Activated CD4-positive, CD25-positive, alpha-beta regulatory T cell treated with anti-CD3 and anti-CD28 coated beads, Interleukin-2, amount 50 U/mL, for 72 hours (primary cell): ENCODE results near the gene ULK2.
"Not testable (repeated sequence)": the region's sequence is repeated elsewhere in the genome, so short reads cannot be mapped to it uniquely, and the experiment has no call there.

Experiments used
- DNase-seq: peaks from one replicate; pipeline ENCODE4 v3.0.0; 2021

ULK2 gene

DNA sequence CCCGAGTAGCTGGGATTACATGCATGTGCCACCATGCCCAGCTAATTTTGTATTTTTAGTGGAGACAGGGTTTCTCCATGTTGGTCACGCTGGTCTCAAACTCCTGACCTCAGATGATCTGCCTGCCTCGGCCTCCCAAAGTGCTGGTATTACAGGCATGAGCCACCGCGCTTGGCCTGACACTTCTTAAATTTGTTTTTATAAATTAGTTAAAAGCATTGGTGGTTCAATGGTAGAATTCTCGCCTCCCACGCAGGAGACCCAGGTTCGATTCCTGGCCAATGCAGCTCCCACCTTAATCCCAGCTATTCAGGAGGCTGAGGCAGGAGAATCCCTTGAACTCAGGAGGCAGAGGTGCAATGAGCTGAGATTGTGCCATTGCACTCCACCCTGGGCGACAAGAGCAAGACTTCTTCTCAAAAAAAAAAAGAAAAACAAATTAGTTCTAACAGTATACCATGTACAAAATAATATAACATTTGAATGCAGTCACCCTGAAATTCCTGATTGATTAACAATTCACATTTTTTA lies 7.0 kb downstream of the ULK2 start:
- not testable (repeated sequence) for DNase-seq

DNA sequence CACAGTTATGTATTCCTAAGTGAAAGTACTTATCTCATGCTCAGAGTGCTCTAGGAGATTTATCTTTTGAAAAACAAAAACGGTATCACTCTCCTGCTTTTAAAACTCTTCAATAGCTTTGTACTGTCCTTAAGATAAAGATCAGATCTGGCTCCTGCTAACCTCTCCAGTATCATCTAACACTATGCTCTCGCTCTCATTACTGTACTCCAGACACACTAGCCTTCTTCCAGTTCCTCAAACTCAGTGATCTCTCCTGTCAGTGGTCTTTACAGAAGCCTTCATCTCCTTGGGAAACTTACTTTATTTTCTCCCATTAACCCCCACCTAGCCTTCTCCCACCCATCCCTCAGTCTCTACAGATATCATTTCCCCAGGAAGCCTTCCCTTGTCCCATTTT lies 10.1 kb downstream of the ULK2 start:
- no peak for DNase-seq

DNA sequence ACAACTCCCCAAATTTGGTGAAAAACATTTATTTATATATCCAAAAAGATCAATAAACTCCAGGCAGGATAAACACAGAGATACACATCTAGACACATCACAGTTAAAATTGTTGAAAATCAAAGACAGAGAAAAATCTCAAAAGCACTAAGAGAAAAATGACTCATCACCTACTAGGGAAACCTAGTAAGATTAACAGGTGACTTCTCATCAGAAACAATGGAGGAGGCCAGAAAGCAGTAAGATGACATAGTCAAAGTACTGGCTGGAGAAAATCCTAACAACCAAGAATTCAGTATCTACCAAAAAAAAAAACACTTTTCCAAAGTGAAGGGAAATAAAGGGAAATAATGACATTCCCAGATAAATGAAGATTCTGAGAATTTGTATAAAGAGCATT lies 33.8 kb downstream of the ULK2 start:
- no peak for DNase-seq

DNA sequence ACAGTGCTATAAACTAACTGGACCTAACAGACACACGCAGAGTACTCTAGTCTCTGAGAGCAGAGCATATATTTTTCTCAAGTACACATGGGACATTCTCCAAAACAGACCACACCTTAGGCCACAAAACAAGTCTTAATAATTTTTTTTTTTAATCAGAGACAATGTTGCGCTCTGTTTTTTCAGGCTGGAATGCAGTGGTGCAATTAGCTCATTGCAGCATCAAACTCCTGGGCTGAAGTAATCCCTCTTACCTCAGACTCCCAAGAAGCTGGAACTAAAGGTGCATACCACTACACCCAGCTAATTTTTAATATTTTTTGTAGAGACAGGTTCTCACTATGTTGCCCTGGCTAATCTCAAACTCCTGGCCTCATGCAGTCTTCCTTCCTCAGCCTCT lies 37.7 kb downstream of the ULK2 start:
- no peak for DNase-seq

DNA sequence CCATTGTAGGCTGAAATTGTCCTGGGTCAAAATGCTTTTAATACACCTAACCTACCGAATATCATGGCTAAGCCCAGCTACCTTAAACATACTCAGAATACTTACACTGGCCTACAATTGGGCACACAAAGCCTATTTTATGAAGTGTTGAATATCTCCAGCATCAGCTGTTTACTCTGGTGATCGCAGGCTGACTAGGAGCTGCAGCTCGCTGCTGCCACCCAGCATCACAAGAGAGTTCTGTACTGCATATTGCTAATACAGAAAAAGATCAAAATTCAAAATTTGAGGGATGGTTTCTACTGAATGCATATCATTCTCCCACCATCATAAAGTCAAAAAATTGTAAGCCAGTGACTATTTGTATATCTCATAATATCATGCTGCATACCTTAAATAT lies 55.3 kb downstream of the ULK2 start:
- DNase-seq, result no peak

DNA sequence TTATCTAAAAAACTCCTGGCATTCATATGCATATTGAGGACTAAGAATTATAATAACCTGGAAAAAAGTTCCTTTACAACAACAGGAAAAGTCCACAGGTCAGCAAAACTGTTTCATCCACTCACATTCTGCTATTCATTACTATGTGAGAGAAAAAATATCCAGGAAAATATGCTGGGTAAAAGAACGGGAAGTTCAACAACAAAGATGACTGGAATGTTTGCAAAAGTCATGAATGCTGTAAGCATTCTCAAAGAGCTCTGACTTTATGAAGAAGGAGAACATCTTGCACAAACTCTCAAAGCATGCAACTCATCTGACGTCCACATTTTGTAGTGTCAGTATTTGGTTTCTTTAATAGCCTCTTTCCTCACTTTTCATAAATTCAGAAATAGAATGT lies 62.7 kb downstream of the ULK2 start:
- no peak for DNase-seq

DNA sequence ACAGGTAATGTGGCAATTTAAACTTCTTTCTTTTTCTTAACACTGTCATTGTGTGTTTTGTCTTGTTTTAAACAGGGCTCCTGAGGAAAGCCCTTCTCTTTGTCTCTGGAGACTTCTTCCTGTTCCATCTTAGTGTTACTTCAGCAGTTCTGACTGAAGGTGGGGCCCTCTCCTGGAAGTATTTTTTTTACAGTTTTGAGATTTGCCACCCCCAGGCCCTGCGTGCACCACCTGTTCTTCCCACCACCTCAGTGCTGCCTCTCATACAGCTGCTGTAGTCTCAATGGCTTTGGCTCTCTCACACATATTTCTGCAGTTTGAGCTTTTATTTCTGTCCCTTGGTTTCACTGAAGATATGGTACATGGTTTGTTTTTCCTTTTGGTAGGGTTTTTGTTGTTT lies 67.2 kb downstream of the ULK2 start:
- DNase-seq, result no peak

DNA sequence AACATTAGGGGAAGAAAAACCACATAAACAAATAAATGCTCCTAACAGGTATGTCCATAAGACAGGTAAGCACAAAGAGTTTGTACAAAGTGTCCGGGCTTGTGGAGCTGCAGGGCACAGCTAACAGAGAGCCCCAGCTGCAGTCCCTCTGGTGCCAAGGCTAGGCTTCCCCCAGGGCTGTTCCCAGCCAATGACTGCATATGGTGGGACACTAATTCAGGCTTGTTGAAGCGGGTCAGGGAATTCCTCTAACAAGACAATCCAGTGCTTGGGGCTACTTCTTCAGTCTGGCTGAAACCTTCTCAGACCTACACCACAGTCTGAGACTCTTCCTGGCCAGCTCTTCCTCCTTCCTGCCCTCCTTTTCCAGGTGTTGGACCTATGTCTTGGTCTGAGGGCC lies 67.9 kb downstream of the ULK2 start:
- no peak for DNase-seq

DNA sequence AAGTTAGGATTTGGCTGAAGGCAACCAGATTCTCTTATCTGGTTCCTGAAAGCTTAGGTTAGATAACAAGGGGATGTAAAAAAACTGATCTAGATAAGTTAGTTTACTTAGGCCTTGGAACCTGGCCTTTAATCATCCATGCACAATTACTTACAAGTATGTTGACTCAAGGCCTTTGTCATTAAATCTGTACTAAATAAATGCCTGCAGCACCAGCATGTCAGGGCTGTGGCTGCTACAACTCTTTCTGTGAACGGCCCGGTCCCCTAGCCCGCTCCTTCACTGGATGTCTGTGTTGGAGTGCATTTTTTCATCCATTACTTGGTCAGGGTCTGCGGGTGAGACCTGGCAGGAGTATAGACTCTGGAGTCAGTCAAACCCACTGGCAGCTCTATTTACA lies 71.3 kb downstream of the ULK2 start:
- no peak for DNase-seq

DNA sequence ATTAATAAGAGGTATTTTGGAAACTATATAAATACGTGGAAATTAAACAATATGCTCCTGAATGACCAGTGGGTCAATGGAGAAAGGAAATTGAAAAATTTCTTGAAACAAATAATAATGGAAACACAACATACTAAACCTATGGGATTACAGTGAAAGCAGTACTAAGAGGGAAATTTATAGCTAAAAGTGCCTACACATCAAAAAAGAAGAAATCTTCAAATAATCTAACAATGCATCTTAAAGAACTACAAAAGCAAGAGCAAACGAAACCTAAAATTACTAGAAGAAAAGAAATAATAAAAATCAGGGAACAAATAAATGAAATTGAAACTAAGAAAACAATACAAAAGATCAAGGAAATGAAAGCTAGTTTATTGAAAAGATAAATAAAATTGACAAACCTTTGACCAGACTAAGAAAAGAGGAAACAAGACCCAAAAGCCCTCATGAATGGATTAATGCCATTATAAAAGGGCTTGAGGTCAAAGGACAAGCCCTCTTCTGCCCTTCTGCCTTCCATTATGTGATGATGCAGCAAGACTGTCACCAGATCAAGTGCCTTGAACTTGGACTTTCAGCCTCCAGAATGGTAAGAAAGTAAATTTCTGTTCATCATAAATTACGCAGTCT lies 75.7 kb downstream of the ULK2 start:
- no peak for DNase-seq

DNA sequence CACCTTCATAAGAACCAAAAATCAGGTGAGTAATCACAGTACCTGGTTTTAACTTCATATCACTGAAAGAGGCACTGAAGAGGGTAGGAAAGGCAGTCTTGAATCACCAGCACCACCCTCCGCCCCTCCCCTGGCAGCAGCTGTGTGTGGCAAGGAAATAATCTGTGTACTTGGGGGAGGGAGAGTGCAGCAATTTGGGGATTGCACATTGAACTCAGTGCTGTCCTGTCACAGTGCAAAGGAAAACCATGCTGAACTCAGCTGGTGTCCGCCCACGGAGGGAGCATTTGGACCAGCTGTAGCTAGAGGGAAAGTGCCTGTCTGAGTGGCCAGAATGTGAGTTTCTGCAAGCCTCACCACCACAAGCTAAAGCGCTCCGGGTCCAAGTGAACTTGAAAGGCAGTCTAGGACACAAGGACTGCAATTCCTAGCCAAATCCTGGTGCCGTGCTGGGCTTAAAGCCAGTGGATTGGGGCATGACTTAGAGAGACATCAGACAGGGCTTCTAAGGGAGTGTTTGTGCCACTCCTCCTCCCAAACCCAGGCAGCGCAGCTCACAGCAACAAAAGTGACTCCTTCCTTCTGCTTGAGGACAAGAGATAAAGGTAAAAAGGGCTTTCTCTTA lies 79.9 kb downstream of the ULK2 start:
- no peak for DNase-seq

DNA sequence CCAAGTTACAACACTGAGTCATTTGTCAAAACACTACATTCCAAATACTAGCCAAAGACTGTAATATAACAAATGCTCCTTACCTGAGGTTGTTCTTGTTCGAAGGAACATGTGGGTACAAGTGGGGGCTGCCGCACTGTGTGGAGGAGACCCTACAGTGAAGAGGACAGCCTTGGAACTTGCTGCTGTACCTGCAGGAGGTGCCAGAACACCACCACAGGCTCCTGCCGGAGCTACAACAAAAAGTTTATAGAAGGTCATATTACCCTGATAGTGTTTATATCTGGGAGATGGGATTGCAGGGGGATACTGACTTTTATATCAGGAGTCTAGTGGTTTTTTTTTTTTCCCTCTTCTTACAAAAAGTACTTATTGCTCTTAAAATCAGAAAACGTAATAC lies 81.9 kb downstream of the ULK2 start:
- DNase-seq, result no peak

DNA sequence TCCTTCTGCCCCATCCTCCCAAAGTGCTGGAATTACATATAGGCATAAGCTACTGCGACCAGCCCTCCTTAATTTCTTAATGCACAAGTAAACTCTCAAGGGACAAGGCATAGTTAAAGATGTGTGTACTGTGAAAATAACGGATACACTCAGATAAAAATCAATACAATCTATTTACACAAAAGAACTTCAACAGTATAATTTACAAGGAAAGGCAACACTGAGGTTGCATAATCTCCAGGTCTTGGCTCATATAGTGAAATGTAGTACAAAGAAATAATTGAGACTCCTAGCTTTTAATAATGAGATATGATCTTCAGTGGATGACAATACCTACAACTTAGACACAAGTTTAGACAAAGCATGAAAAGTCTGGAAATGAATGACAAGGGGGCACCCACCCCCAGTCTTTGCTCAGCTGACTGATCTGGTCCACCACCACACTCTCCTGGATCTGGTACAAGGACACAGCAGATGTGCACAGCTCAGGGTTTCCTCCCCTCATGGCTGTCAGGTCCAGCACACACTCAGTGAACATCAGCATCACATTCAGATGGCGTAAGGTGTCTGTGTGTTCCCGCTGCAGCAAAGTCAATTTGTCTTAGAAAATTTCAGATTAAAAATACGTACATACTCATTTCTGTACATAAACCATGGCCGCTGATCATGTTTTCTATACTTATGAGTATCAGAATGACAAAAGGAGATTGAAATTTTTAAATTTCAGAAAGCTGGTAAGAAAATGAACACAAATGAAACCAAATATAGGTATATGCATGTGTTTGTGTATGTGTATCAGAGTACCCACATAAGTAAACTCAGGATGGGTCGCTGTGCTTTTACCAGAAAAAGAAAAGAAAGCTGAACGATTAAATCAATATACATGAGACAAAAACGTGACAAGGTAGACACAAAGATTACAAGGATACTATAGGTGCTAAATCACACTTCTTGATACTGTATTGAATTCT lies 86.0 kb downstream of the ULK2 start:
- no peak for DNase-seq

DNA sequence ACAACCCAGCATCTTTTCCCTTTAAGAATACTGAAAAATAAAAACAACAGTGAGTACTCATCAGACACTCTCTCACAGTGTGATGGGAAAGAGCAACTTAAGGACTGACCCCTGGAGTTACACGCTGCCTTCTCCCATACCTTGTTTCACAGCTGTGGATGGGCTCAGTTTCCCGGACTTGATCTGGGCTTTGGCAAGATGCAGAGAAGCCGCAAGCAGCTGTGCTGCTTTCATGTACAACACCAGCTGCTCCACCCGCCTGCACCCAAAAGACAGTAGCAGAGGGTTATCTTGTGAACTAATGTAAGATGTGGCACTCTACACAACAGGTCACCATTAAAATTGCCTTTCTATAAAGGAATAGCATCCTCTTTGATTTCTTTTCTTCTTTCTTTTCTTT lies 86.9 kb downstream of the ULK2 start:
- DNase-seq, result no peak

DNA sequence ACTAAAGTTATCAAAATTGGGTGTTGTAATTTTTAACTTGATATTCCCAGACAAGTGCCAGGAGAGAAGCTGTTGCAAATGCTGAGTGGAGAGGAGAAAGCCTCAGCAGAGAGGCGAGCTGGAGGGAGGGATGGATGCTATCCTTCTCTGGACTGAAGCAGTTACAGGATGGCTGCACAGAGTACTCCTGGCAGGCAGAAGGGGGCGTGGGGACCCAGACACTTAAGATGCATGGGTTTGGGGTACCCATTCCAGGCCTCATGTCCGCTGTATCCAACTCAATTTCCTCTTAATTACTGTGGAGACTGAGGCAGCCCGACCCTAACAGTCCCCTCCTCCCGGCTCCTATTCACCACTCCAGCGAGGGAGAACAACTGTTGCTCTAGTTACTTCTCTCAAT lies 94.2 kb downstream of the ULK2 start:
- no peak for DNase-seq

DNA sequence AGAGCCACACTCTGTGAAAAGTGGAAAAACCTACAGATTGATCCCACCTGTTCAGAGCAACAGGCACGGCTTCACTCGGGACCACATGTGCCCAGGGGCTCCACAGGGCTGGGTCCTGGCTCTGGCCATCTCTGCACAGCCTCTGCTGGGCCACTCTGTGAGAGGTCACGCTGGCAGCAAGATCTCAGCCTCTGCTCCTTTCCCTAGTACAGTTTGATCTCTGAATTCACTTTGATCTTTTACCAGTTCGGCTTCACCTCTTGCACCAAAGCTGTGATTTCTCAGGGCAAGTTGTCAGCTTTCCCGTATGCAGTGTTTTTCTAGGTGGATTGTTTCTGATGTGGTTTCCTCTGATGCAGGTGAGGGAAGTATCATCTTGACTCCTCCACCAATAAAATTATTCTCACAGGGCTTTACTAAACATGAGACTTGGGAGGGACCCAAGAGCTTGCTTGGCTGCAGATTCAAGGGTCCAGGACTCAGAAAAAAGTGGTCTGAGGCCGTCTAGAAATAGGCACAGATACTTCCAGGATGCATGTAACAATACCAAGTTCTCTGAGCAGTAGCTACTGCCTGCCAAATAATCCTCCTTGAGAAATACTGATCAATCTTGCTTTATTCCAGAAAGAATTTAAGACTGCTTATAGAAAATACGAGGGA lies 95.6 kb downstream of the ULK2 start:
- DNase-seq, result no peak

DNA sequence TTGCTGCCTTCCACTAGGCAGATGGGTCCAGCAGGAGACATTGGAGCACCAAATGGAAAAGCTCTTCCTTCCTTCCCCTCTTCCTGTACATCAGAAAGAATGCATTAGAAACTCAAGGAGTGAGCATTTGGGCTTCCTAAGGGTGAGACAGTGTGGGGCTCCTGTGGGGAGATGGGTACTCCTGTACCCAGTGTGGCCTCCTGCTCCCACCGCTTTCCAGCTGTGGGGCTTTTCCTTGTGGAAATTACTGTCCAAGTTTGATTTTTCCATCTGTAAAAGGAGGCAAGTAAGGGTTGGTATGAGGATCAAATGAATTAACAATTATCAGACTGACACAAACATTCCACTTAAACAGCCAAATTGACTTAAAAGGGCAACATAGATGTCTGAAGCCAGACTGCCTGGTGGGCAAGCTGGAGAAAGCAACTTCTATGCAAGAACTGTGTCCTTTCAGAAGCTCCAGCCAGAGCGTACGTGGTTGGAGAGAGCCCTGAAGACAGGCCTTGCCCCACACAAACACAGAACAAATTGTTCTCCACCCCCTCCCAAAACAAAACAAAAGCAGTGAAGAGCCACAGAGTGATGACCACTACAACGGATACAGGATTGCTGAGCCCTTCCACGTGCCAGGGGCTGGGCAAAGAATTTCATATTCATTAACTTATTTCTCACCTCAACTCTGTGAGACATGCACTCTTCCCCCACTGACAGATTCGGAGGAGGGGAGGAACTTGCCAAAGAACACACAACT lies 96.6 kb downstream of the ULK2 start:
- no peak for DNase-seq

DNA sequence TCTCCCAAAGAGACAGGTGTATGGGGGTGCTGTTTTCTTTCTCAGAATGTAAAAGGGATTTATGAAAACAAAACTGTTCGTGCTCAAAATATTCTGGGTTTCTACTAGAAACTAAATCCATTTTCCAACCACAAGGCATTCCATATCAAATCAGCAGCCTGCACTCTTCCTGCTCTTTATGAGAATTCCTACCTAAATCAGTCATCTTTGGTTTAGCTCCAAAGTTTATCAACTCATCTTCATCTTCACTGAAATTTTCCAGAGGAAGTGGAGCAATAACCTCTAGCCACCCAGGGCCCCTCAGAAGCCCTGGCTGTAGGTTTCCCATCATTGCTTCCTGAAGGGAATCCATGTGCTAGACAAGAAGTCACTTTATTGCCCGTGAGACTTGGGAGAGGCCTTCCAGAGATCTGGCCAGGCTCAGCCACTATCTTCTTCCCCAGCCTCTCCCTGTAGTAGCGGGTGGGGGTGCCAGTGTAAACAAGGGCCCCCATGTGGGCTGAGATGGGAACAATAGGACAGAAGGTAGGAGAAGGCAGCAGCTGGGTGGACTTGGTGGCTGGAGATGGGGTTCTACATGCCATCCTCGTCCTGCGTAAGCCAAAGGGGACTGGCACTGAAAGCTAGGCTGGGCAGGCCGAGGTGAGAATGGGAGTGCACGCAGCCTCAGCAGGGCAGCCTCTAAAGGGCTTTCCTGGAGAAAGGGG lies 97.6 kb downstream of the ULK2 start:
- no peak for DNase-seq

DNA sequence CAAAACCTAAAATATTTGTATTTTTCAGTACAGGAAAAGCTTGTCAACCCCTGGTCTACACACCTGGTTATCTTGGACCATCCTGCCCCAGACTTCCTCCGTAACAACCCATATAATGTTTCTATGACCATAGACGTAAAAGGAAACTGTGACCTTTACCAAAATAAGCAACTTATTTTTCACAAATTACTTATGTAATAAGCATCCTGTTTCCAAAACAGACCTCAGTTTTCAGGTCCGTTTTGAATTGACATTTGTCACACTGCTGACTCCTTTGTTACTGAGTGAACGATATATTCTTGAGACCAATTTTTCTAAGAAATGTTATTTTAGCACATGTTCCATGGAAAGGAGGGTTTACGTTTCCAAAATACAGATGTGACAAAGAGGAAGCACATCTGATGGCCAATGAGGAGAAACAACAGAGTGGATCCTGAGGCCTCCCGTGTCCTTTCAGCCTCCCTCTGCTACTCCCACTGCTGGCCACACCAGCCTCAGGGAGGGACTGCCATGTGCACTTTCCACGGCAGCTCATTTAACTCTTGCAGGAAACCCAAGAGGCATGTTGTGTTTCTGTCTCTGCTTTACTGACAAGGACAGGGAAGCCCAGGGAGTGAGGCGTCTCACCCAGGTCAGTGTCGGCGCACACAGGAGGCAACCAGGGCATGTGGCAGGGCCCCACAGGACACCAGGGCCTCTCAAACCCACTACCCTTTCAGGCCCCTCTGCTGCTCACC lies 99.5 kb downstream of the ULK2 start:
- DNase-seq, result no peak

DNA sequence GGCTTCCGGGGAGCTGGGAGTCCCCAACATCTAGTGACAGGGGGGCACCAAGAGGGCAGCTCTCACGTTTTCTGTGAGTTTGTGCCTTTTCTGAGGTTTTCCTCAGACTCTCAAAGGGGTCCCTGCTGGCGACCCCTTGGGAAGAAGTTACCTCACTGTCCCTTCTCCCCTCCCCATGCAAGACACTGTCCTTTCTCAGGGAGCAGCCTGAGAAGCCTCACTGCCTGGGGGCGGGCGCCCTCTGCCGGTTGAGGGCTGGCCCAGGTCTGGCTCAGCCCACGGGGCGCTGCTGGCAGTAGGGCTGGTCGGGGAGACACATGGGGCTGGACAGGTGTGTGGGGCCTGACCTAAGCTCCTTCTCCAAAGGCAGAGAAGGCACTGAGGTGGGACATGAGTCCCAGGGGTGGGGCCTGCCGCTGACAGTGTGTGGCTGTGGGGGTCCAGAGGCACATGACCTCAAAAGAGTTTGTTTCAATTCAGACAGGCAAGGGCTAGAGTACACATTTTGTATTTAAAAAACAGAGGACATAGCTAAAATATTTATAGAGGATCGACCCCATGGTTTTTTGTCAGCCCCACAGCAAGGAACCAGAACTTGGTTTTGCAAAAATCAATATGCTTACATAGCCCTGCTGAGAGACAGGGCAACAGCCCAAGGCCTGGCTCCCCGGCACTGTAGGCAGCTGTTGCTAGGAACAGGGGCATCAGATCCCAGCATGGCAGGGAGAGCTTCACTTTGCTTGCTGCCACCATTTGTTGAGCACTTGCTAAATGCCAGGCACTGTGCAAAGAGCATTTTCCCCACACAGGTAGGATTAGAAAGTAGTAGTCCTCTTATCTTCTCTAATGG lies 101.1 kb downstream of the ULK2 start:
- peak; percentile 88 for DNase-seq
